ENCODE results near the gene ZNRF3. TPM values are rescaled to one million over a fixed set of nuclear protein-coding genes. Genes with fewer than 3 reads are reported as not detected.

The ZNRF3 gene
- total RNA-seq, 4 donors from 2014 or later, result 6.1 to 23.2 (median 12.0) TPM

DNA sequence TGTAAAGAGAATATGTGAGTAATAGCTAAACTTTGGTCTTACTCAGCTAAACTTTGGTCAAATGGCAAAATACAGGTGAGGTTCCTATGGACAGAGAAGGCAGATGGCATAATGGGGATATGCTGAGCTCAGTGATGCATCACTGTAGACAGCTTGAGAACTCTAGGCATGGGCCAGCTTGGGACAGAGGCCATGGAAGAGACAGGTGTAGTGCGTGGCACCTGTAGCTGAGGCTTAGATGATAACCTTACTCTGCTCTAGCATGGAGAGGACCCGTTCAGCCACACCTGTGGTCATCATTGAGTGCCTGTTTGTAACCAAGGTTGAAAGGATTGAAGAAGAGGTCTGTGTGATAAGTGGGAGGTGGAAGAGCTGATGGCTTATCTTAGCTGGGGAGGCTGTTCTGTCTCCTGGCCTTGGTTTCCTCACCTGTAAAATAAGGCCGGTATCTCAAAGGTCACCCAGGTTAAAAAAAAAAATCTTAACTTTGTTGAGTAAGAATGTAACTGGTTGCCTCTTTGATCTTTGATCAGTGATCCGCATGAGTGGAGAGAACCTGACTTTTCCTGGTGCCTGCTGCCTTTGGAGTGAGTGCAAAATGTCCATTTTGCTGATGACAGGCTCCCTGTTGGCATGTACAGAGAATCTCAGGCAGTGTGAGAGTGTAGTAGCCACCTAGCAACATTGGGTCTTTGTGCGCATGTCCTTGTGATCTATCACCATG lies 48.6 kb downstream of the ZNRF3 start:
- Histone ChIP-seq H3K4me3 (no peak overlapping the region), H3K36me3 (no peaks in the 10 kb centered on the region), H3K4me1 (no peaks in the 10 kb centered on the region), H3K27me3 (no peaks in the 10 kb centered on the region), H3K27ac (no peak overlapping the region), H3K9me3 (no peaks in the 10 kb centered on the region)
- intact Hi-C loops (cut with DNase I; ENCODE audit: low total_unique reads), result no loop called here
- no peak for DNase-seq
- no peak for TF ChIP-seq POLR2A (IDR thresholded peaks at IDR 0.05)
- TF ChIP-seq, protein P1, sequence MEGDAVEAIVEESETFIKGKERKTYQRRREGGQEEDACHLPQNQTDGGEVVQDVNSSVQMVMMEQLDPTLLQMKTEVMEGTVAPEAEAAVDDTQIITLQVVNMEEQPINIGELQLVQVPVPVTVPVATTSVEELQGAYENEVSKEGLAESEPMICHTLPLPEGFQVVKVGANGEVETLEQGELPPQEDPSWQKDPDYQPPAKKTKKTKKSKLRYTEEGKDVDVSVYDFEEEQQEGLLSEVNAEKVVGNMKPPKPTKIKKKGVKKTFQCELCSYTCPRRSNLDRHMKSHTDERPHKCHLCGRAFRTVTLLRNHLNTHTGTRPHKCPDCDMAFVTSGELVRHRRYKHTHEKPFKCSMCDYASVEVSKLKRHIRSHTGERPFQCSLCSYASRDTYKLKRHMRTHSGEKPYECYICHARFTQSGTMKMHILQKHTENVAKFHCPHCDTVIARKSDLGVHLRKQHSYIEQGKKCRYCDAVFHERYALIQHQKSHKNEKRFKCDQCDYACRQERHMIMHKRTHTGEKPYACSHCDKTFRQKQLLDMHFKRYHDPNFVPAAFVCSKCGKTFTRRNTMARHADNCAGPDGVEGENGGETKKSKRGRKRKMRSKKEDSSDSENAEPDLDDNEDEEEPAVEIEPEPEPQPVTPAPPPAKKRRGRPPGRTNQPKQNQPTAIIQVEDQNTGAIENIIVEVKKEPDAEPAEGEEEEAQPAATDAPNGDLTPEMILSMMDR (IDR thresholded peaks at IDR 0.05), result no peak

DNA sequence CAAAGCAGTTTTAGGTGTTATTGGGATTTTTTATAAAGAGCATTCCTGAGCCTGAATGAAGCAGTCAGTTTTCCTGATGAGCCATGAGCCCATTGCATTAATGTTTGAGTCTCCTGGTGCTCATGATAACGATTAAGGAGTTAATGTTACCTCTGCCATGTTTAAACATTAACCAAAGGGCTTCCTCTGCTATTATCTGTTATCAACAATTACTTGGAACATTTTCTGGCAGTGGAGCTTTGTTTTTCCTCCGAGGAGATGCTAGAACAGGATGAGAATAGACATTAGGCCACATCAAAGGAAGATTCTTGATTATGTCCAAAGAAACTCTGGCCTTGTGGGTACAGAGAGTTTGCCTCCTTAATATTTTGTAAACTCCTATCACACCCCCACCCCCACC lies 49.9 kb downstream of the ZNRF3 start:
- Histone ChIP-seq H3K4me3 (no peak overlapping the region), H3K27me3 (no peaks in the 10 kb centered on the region), H3K9me3 (no peaks in the 10 kb centered on the region), H3K4me1 (no peaks in the 10 kb centered on the region), H3K36me3 (no peaks in the 10 kb centered on the region), H3K27ac (no peak overlapping the region)
- no peak for DNase-seq
- no peak for TF ChIP-seq POLR2A (IDR thresholded peaks at IDR 0.05)
- TF ChIP-seq, protein P1 (IDR thresholded peaks at IDR 0.05), result no peak
- intact Hi-C loops (cut with DNase I; ENCODE audit: low total_unique reads), result no loop called here

- Histone ChIP-seq H3K9me3 (no peaks in the 10 kb centered on the region), H3K27ac (no peak overlapping the region), H3K27me3 (no peaks in the 10 kb centered on the region), H3K36me3 (no peaks in the 10 kb centered on the region), H3K4me3 (no peak overlapping the region), H3K4me1 (no peaks in the 10 kb centered on the region)
- TF ChIP-seq, protein P1 (IDR thresholded peaks at IDR 0.05), result no peak
- no peak for TF ChIP-seq POLR2A (IDR thresholded peaks at IDR 0.05)
- intact Hi-C loops (cut with DNase I; ENCODE audit: low total_unique reads), result no loop called here
- DNase-seq, result no peak
Observed at GRCh38 chr22:28934026-28934425, 50.7 kb downstream of the ZNRF3 start.

DNA sequence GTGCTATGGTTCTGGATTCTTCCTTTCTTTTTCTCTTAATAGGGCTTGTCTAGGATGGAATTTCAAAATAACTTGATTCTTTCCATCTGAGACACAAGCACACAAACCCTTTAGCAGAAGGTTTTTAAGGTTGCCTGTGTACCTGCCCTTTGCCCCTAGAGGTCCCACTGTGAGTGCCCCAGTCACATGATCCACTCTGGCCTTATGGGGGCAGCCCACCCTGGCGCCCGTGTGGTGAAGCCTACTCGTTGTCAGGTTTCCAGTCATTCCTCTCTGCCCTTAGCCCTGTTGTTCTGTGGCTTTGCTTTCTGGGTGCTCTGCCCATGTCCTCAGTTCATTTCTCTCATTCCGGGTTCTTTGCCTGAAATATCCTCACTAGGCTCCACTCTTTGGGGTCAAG lies 51.8 kb downstream of the ZNRF3 start:
- Histone ChIP-seq H3K4me1 (no peaks in the 10 kb centered on the region), H3K27me3 (no peaks in the 10 kb centered on the region), H3K4me3 (no peak overlapping the region), H3K36me3 (no peaks in the 10 kb centered on the region), H3K9me3 (no peaks in the 10 kb centered on the region), H3K27ac (no peak overlapping the region)
- intact Hi-C loops (cut with DNase I; ENCODE audit: low total_unique reads), result no loop called here
- no peak for TF ChIP-seq POLR2A (IDR thresholded peaks at IDR 0.05)
- TF ChIP-seq, protein P1 (IDR thresholded peaks at IDR 0.05), result no peak
- no peak for DNase-seq

DNA sequence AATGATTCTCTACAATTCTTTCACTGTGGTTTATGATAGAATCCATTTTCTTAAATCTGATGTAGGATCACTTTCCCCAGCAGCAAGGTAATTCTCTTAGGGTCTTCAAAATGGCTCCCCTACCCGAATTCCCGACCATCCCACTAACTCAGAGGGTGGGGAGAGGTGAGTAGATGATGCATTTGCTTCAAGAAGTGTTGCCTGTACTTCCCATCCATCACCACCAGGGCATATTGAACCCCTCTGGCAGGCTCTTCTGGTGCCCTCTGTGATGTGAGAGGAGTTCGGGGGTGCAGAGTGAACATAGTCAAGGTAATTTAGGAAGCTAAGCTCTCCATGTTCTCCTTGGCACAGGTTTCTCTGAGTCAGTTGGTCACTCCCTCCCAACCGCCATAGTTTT lies 52.3 kb downstream of the ZNRF3 start:
- Histone ChIP-seq H3K4me3 (no peak overlapping the region), H3K4me1 (no peaks in the 10 kb centered on the region), H3K36me3 (no peaks in the 10 kb centered on the region), H3K9me3 (no peaks in the 10 kb centered on the region), H3K27me3 (no peaks in the 10 kb centered on the region), H3K27ac (no peak overlapping the region)
- intact Hi-C loops (cut with DNase I; ENCODE audit: low total_unique reads), result no loop called here
- DNase-seq, result no peak
- TF ChIP-seq POLR2A (IDR thresholded peaks at IDR 0.05), result no peak
- TF ChIP-seq, protein P1 (IDR thresholded peaks at IDR 0.05), result no peak

All from uterus (tissue), 4 donors.